ENCODE results near the gene CDR2.

DNA sequence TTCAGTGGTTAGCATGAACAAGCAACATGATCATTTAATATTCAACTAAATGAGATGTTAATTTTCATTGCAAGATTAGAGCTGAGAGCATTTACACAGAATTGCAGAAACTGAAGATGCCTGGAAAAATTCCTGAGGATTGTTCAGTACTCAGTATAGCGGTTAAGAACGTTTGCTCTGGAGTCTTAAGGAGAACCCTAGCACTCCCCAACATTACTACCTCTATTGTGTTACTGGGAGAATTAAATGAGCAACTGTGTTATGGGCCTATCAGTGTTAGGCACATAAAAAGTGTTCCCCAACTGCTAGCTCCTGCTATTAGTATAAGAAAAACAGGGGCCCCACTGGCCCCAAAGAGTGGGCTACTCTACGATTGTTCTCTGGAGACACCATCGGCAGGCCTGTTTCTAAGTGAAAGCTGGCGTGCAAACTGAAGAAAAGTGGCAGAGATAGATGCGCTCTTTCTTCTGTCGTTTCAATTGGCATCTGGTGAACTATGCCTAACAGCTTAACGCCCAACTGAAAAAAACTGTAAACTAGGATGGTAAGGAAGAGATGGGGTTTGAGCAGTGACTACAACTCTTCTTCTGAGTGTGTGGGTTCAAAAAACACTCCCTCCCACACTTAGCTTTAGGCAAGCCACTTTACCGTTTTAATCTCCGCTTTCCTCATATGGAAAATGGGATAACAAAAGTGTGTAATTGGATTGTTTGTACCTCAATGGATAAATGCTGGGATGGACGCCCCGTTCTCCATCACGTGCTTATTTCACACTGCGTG, 1.3 kb downstream of the CDR2 start:
- TF ChIP-seq, protein P1, sequence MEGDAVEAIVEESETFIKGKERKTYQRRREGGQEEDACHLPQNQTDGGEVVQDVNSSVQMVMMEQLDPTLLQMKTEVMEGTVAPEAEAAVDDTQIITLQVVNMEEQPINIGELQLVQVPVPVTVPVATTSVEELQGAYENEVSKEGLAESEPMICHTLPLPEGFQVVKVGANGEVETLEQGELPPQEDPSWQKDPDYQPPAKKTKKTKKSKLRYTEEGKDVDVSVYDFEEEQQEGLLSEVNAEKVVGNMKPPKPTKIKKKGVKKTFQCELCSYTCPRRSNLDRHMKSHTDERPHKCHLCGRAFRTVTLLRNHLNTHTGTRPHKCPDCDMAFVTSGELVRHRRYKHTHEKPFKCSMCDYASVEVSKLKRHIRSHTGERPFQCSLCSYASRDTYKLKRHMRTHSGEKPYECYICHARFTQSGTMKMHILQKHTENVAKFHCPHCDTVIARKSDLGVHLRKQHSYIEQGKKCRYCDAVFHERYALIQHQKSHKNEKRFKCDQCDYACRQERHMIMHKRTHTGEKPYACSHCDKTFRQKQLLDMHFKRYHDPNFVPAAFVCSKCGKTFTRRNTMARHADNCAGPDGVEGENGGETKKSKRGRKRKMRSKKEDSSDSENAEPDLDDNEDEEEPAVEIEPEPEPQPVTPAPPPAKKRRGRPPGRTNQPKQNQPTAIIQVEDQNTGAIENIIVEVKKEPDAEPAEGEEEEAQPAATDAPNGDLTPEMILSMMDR (IDR thresholded peaks at IDR 0.05): no peak
- TF ChIP-seq POLR2AphosphoS5 (IDR thresholded peaks at IDR 0.05; ENCODE audit: insufficient read depth in 1 of 2, low read depth in 1 of 2): no peak
- TF ChIP-seq POLR2A (IDR thresholded peaks at IDR 0.05): no peak
